Neural progenitor cell (in vitro differentiated cells): ENCODE data around the gene CNR2. TPM values are rescaled to one million over a fixed set of nuclear protein-coding genes. Genes with fewer than 3 reads are reported as not detected.

Experiments used
- DNase-seq: peaks from one replicate; pipeline ENCODE4 v3.0.0-alpha.2; 2016; ENCODE audit warnings: low spot score
- H2AFZ ChIP-seq: fragments of 200-600 bp; sonication (generic); replicated peaks from 2 replicates; pipeline ENCODE4 v1.6.1; 2016; ENCODE audit warnings: antibody characterized with exemption
- H3F3A ChIP-seq: fragments of 200-600 bp; sonication (generic); 2 replicates; pipeline ENCODE4 v1.6.1; 2016; ENCODE audit warnings: antibody characterized with exemption, low read depth
- H3K27ac ChIP-seq: fragments of 200-600 bp; sonication (generic); 2 replicates; pipeline ENCODE4 v1.5.1; 2016; ENCODE audit warnings: mild to moderate bottlenecking
- H3K27me3 ChIP-seq: fragments of 200-600 bp; sonication (generic); 2 replicates; pipeline ENCODE4 v1.6.1; 2016; ENCODE audit warnings: mild to moderate bottlenecking, moderate library complexity
- H3K36me3 ChIP-seq: fragments of 200-600 bp; sonication (generic); 2 replicates; pipeline ENCODE4 v1.5.1; 2016
- H3K4me1 ChIP-seq: fragments of 200-600 bp; sonication (generic); 2 replicates; pipeline ENCODE4 v1.6.1; 2016; ENCODE audit warnings: mixed run types
- H3K4me2 ChIP-seq: fragments of 200-600 bp; sonication (generic); 2 replicates; pipeline ENCODE4 v1.6.1; 2016
- H3K4me3 ChIP-seq: fragments of 200-600 bp; sonication (generic); 2 replicates; pipeline ENCODE4 v1.5.1; 2016
- H3K79me2 ChIP-seq: fragments of 200-600 bp; sonication (generic); 2 replicates; pipeline ENCODE4 v1.6.1; 2016; ENCODE audit warnings: low read depth
- H3K9ac ChIP-seq: fragments of 200-600 bp; sonication (generic); 2 replicates; pipeline ENCODE4 v1.6.1; 2016
- H3K9me3 ChIP-seq: fragments of 200-600 bp; sonication (generic); 2 replicates; pipeline ENCODE4 v1.5.1; 2016; ENCODE audit warnings: low read depth
- H4K20me1 ChIP-seq: fragments of 200-600 bp; sonication (generic); 2 replicates; pipeline ENCODE4 v1.6.1; 2016; ENCODE audit warnings: low read depth
- H3K27ac Mint-ChIP-seq: 3 replicates; pipeline ENCODE4 v1.8.0; 2021; ENCODE audit warnings: mixed read lengths
- H3K27me3 Mint-ChIP-seq: 2 replicates; pipeline ENCODE4 v1.8.0; 2022; ENCODE audit warnings: low read depth, mild to moderate bottlenecking, inconsistent platforms, moderate library complexity, mixed read lengths; ENCODE audit not compliant: insufficient read depth
- H3K36me3 Mint-ChIP-seq: 3 replicates; pipeline ENCODE4 v1.8.0; 2021; ENCODE audit warnings: mixed read lengths
- H3K4me1 Mint-ChIP-seq: 3 replicates; pipeline ENCODE4 v1.8.0; 2021; ENCODE audit warnings: mixed read lengths
- H3K4me3 Mint-ChIP-seq: 3 replicates; pipeline ENCODE4 v1.8.0; 2021; ENCODE audit warnings: mild to moderate bottlenecking, moderate library complexity, mixed read lengths
- H3K9me3 Mint-ChIP-seq: 3 replicates; pipeline ENCODE4 v1.8.0; 2020; ENCODE audit warnings: mixed read lengths
- CTCF ChIP-seq: fragments of 200-600 bp; sonication (generic); IDR thresholded peaks from 2 replicates; pipeline ENCODE4 v1.5.1; 2017; ENCODE audit warnings: antibody characterized with exemption, mild to moderate bottlenecking
- EZH2 ChIP-seq: fragments of 200-600 bp; sonication (generic); IDR thresholded peaks from 2 replicates; pipeline ENCODE4 v1.6.1; 2017; ENCODE audit warnings: antibody characterized with exemption, mild to moderate bottlenecking, moderate library complexity
- EZH2phosphoT487 ChIP-seq: fragments of 200-600 bp; sonication (generic); IDR thresholded peaks from 2 replicates; pipeline ENCODE4 v1.6.1; 2017; ENCODE audit warnings: antibody characterized with exemption
- total RNA-seq: library from RNA; depleted of rRNA; stranded (reverse); fragments of >200 nt; gene quantifications from 2 replicates; pipeline ENCODE4 v1.2.3, GENCODE V29; 2015; ENCODE audit warnings: low replicate concordance

Gene CNR2
- total RNA-seq, 1 donor from 2014 or later, result not detected

GRCh38 chr1:23915466-23915865 lies 2.3 kb upstream of the CNR2 start:
- H3K27me3 ChIP-seq, result no peaks in the 10 kb centered on the region
- H3K27me3 Mint-ChIP-seq, result no peaks in the 10 kb centered on the region
- no peak overlapping the region for H3K9ac ChIP-seq
- TF ChIP-seq EZH2 (no peak), EZH2phosphoT487 (no peak), CTCF (no peak)
- H3F3A ChIP-seq, result no peaks in the 10 kb centered on the region
- no peak overlapping the region for H3K27ac Mint-ChIP-seq
- no peaks in the 10 kb centered on the region for H3K9me3 ChIP-seq
- no peaks in the 10 kb centered on the region for H3K9me3 Mint-ChIP-seq
- no peak overlapping the region for H3K27ac ChIP-seq
- no peak overlapping the region for H3K4me3 ChIP-seq
- H3K36me3 Mint-ChIP-seq, result no peaks in the 10 kb centered on the region
- H3K4me1 Mint-ChIP-seq, result peaks cover 4% of the 10 kb centered on the region
- H3K4me2 ChIP-seq, result no peak overlapping the region
- no peaks in the 10 kb centered on the region for H3K4me1 ChIP-seq
- DNase-seq, result no peak
- H3K4me3 Mint-ChIP-seq, result no peak overlapping the region
- no peaks in the 10 kb centered on the region for H3K36me3 ChIP-seq
- H2AFZ ChIP-seq, result no peak overlapping the region
- no peaks in the 10 kb centered on the region for H4K20me1 ChIP-seq
- H3K79me2 ChIP-seq, result no peaks in the 10 kb centered on the region

GRCh38 chr1:23914921-23915320 lies 1.8 kb upstream of the CNR2 start:
- Histone ChIP-seq H3K27me3 (no peaks in the 10 kb centered on the region), H3K4me3 (no peak overlapping the region), H3K9me3 (no peaks in the 10 kb centered on the region), H3K27ac (no peak overlapping the region), H3K79me2 (no peaks in the 10 kb centered on the region), H3K4me1 (no peaks in the 10 kb centered on the region), H4K20me1 (no peaks in the 10 kb centered on the region), H3K36me3 (no peaks in the 10 kb centered on the region), H3K4me2 (no peak overlapping the region), H2AFZ (no peak overlapping the region), H3F3A (no peaks in the 10 kb centered on the region), H3K9ac (no peak overlapping the region)
- H3K27ac Mint-ChIP-seq, result no peak overlapping the region
- no peaks in the 10 kb centered on the region for H3K9me3 Mint-ChIP-seq
- no peak overlapping the region for H3K4me3 Mint-ChIP-seq
- no peak for DNase-seq
- TF ChIP-seq CTCF (no peak), EZH2 (no peak), EZH2phosphoT487 (no peak)
- peaks cover 4% of the 10 kb centered on the region for H3K4me1 Mint-ChIP-seq
- H3K27me3 Mint-ChIP-seq, result peaks cover 2% of the 10 kb centered on the region
- no peaks in the 10 kb centered on the region for H3K36me3 Mint-ChIP-seq

DNA sequence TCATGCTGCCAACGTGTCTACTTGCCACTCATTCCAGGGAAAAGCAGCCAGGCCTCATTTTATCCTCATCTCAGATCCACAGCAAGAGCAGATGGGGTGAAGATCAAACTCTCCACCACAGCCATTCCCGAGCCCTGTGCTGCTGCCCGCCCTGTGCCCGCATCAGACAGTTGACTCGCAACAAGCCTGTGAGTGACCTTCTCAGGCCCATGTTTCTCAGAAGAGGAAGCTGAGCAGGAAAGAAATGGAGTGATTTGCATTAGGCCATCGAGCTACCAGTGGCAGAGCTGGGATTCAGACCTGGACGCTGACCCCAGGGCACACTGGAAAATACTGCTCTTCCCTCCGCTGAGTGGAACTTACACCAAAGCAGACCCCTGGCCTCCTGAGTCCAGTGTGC lies 1.2 kb downstream of the CNR2 start:
- Histone ChIP-seq H3K36me3 (no peaks in the 10 kb centered on the region), H3K27me3 (no peaks in the 10 kb centered on the region), H4K20me1 (no peaks in the 10 kb centered on the region), H3K9ac (no peak overlapping the region), H3K79me2 (no peaks in the 10 kb centered on the region), H3K4me1 (no peaks in the 10 kb centered on the region), H3K4me2 (no peak overlapping the region), H3K9me3 (no peaks in the 10 kb centered on the region), H3F3A (no peaks in the 10 kb centered on the region), H3K4me3 (no peak overlapping the region), H2AFZ (no peak overlapping the region), H3K27ac (no peak overlapping the region)
- Mint-ChIP-seq H3K9me3 (no peaks in the 10 kb centered on the region), H3K4me1 (peaks cover 4% of the 10 kb centered on the region), H3K27ac (no peak overlapping the region), H3K4me3 (no peak overlapping the region), H3K36me3 (no peaks in the 10 kb centered on the region), H3K27me3 (peaks cover 7% of the 10 kb centered on the region)
- no peak for DNase-seq
- TF ChIP-seq CTCF (no peak), EZH2phosphoT487 (no peak), EZH2 (no peak)
